CD4-positive, alpha-beta T cell (primary cell): ENCODE results near the gene ZNF74. TPM values are rescaled to one million over a fixed set of nuclear protein-coding genes. Genes with fewer than 3 reads are reported as not detected.
A peak's percentile ranks its signal among the peaks of the same experiment; 100 is the strongest.

ENCODE experiments used
- ATAC-seq: fragments of 200-7000 bp; cut with Tn5 transposase; one replicate; pipeline ENCODE4 v1.10.0; 2022; ENCODE audit warnings: mild to moderate bottlenecking; ENCODE audit not compliant: poor library complexity
- CTCF ChIA-PET: fragments of 350-600 bp; sonication (Branson Sonifier 250); formaldehyde crosslinking; loops from one replicate; lab custom pipeline; 2021; ENCODE audit warnings: antibody characterized with exemption, inconsistent platforms; lab: Charles Lee
- POLR2A ChIA-PET: fragments of 350-600 bp; sonication (Branson Sonifier 250); formaldehyde crosslinking; loops from one replicate; lab custom pipeline; 2021; ENCODE audit warnings: antibody characterized with exemption, inconsistent platforms; lab: Charles Lee
- DNase-seq, 14 experiments: peaks; one replicate each; pipeline ENCODE4 v3.0.0-alpha.2; 2013 to 2020; ENCODE audit warnings: mixed read lengths in 2 of 14
- H3K27ac ChIP-seq, 2 donors: one replicate each; pipeline versions ENCODE4 v1.5.1 to v1.7.0; 2013; ENCODE audit warnings: low read length in 2 of 2, low read depth in 1 of 2, mild to moderate bottlenecking in 1 of 2
- H3K27me3 ChIP-seq, 2 experiments: 1 replicate in 1 of 2; 2 replicates in 1 of 2; pipeline versions ENCODE4 v1.6.1 to v1.7.0; 2013; ENCODE audit warnings: low read length in 2 of 2, control low read depth in 1 of 2, mild to moderate bottlenecking in 1 of 2, moderate library complexity in 1 of 2; ENCODE audit not compliant: insufficient read depth in 2 of 2, control insufficient read depth in 1 of 2
- H3K36me3 ChIP-seq: one replicate; pipeline ENCODE4 v1.6.1; 2013; ENCODE audit warnings: low read length, control low read depth; ENCODE audit not compliant: insufficient read depth
- H3K4me1 ChIP-seq: one replicate; pipeline ENCODE4 v1.6.1; 2013; ENCODE audit warnings: low read length, control low read depth; ENCODE audit not compliant: insufficient read depth
- H3K4me3 ChIP-seq: one replicate; pipeline ENCODE4 v1.5.1; 2013; ENCODE audit warnings: mild to moderate bottlenecking, low read length, moderate library complexity
- H3K9me3 ChIP-seq, 2 experiments: 1 replicate in 1 of 2; 2 replicates in 1 of 2; pipeline versions ENCODE4 v1.6.1 to v1.7.0; 2013; ENCODE audit warnings: low read length in 2 of 2, mild to moderate bottlenecking in 2 of 2, control low read depth in 1 of 2, moderate library complexity in 1 of 2; ENCODE audit not compliant: control insufficient read depth in 1 of 2, insufficient read depth in 1 of 2
- H3K27ac Mint-ChIP-seq: one replicate; pipeline ENCODE4 v1.8.0; 2020; ENCODE audit warnings: mixed read lengths
- H3K27me3 Mint-ChIP-seq: one replicate; pipeline ENCODE4 v1.8.0; 2021; ENCODE audit warnings: mixed read lengths
- H3K36me3 Mint-ChIP-seq: one replicate; pipeline ENCODE4 v1.8.0; 2021; ENCODE audit warnings: low read depth, mixed read lengths
- H3K4me1 Mint-ChIP-seq: one replicate; pipeline ENCODE4 v1.8.0; 2021; ENCODE audit warnings: low read depth, mixed read lengths
- H3K4me3 Mint-ChIP-seq: one replicate; pipeline ENCODE4 v1.8.0; 2020; ENCODE audit warnings: mild to moderate bottlenecking, mixed read lengths
- H3K9me3 Mint-ChIP-seq: one replicate; pipeline ENCODE4 v1.8.0; 2020; ENCODE audit warnings: mixed read lengths
- CTCF ChIP-seq: fragments of 200-600 bp; IDR thresholded peaks from one replicate; pipeline ENCODE4 v1.8.0; 2022; ENCODE audit warnings: antibody characterized with exemption, mild to moderate bottlenecking
- intact Hi-C, 2 experiments: fragments of 100-400 bp; cut with DNase I in 1 of 2; cut with micrococcal nuclease in 1 of 2; formaldehyde crosslinking; loops; one replicate each; pipeline versions ENCODE4 v1.15.1 to v1.9.0; 2023 to 2025; cut with DNase I, micrococcal nuclease
- total RNA-seq, 174 experiments: library from RNA in 2 of 174; stranded (reverse) in 2 of 174; gene quantifications; one replicate each; pipeline ENCODE4 v1.2.3 and lab custom pipeline; 2021 to 2026

Gene ZNF74
- total RNA-seq, 2 experiments from 2014 or later: 1.7 to 2.3 TPM

- H3K9me3 ChIP-seq: peaks cover 0 to 13% of the 10 kb centered on the region in 2 experiments
- ChIA-PET CTCF (interaction anchor here (0.7 to 1.1 kb wide), 2 partner anchors 12 to 30 kb away, joined by 3 read pairs; no protein-coding TSS in a partner anchor), POLR2A (interaction anchor here (1.4 to 6.7 kb wide), 5 partner anchors 26 to 78 kb away, joined by 4 to 67 read pairs (median 6); partner anchors contain the start of gene MED15)
- H3K36me3 ChIP-seq: no peaks in the 10 kb centered on the region
- no peaks in the 10 kb centered on the region for H3K9me3 Mint-ChIP-seq
- peaks cover 17% of the 10 kb centered on the region for H3K4me1 Mint-ChIP-seq
- H3K27ac ChIP-seq: no peak overlapping the region
- peaks cover 44% of the 10 kb centered on the region for H3K4me1 ChIP-seq
- DNase-seq: peak in 5 of 14 experiments; percentile 11 to 57 (median 21)
- intact Hi-C loops: loop anchor here in 1 of 2 experiments (1.0 kb wide), 1 partner anchor 26 kb away; no protein-coding TSS in a partner anchor
- H3K4me3 ChIP-seq: peak overlapping the region; percentile 78
- ATAC-seq: no peak
- H3K27me3 ChIP-seq: peaks cover 27 to 33% of the 10 kb centered on the region in 2 experiments
- H3K4me3 Mint-ChIP-seq: peak overlapping the region; percentile 79
- no peak for TF ChIP-seq CTCF
- peaks cover 46% of the 10 kb centered on the region for H3K27me3 Mint-ChIP-seq
- no peak overlapping the region for H3K27ac Mint-ChIP-seq
- no peaks in the 10 kb centered on the region for H3K36me3 Mint-ChIP-seq
Observed at GRCh38 chr22:20430101-20430719, 36.3 kb downstream of the ZNF74 start.

- peak overlapping the region; percentile 79 for H3K4me3 Mint-ChIP-seq
- Histone ChIP-seq H3K27ac (no peak overlapping the region), H3K4me3 (peak overlapping the region; percentile 78), H3K36me3 (no peaks in the 10 kb centered on the region), H3K9me3 (peaks cover 0 to 13% of the 10 kb centered on the region in 2 experiments), H3K27me3 (peaks cover 34 to 40% of the 10 kb centered on the region in 2 experiments), H3K4me1 (peaks cover 46% of the 10 kb centered on the region)
- peak; percentile 64 for ATAC-seq
- ChIA-PET POLR2A (interaction anchor here (1.1 to 6.7 kb wide), 4 partner anchors 25 to 102 kb away, joined by 3 to 67 read pairs (median 6); no protein-coding TSS in a partner anchor), CTCF (interaction anchor here (0.7 to 1.1 kb wide), 2 partner anchors 13 to 29 kb away, joined by 3 read pairs; no protein-coding TSS in a partner anchor)
- peaks cover 53% of the 10 kb centered on the region for H3K27me3 Mint-ChIP-seq
- peak; percentile 45 to 88 (median 57) for DNase-seq
- peaks cover 17% of the 10 kb centered on the region for H3K4me1 Mint-ChIP-seq
- TF ChIP-seq CTCF: peak; percentile 54
- intact Hi-C loops: loop anchor here in 1 of 2 experiments (1.0 kb wide), 1 partner anchor 25 kb away; no protein-coding TSS in a partner anchor
- no peaks in the 10 kb centered on the region for H3K36me3 Mint-ChIP-seq
- H3K9me3 Mint-ChIP-seq: no peaks in the 10 kb centered on the region
- no peak overlapping the region for H3K27ac Mint-ChIP-seq
Observed at GRCh38 chr22:20430720-20431510, 37.0 kb downstream of the ZNF74 start.

- intact Hi-C loops: no loop called here
- Histone ChIP-seq H3K4me1 (peaks cover 47% of the 10 kb centered on the region), H3K27me3 (peaks cover 34 to 41% of the 10 kb centered on the region in 2 experiments), H3K4me3 (no peak overlapping the region), H3K36me3 (no peaks in the 10 kb centered on the region), H3K9me3 (peaks cover 0 to 13% of the 10 kb centered on the region in 2 experiments), H3K27ac (no peak overlapping the region)
- Mint-ChIP-seq H3K4me3 (peak overlapping the region; percentile 81), H3K27me3 (peaks cover 56% of the 10 kb centered on the region), H3K27ac (no peak overlapping the region), H3K9me3 (no peaks in the 10 kb centered on the region), H3K36me3 (no peaks in the 10 kb centered on the region), H3K4me1 (peaks cover 17% of the 10 kb centered on the region)
- ChIA-PET POLR2A (interaction anchor here (1.1 to 6.7 kb wide), 3 partner anchors 25 to 103 kb away, joined by 3 to 67 read pairs (median 6); no protein-coding TSS in a partner anchor), CTCF (interaction anchor here (1.1 kb wide), 1 partner anchor 29 kb away, joined by 3 read pairs; no protein-coding TSS in a partner anchor)
- no peak for TF ChIP-seq CTCF
- DNase-seq (peak in 1 of 14 experiments; percentile 29), ATAC-seq (no peak)
Observed at GRCh38 chr22:20431511-20432192, 37.7 kb downstream of the ZNF74 start.
